ENCODE results near the gene RILP. TPM values are rescaled to one million over a fixed set of nuclear protein-coding genes. Genes with fewer than 3 reads are reported as not detected.

Gene RILP
- total and polyA plus RNA-seq, 10 of the 15 experiments (the other 5 are each of a cell fraction or from before 2014, with no cell fraction given): 0.60 to 6.1 (median 3.3) TPM; not detected in 1

GRCh38 chr17:1683459-1683858 lies 33.8 kb upstream of the RILP start (continued):
- TF ChIP-seq, protein P1, sequence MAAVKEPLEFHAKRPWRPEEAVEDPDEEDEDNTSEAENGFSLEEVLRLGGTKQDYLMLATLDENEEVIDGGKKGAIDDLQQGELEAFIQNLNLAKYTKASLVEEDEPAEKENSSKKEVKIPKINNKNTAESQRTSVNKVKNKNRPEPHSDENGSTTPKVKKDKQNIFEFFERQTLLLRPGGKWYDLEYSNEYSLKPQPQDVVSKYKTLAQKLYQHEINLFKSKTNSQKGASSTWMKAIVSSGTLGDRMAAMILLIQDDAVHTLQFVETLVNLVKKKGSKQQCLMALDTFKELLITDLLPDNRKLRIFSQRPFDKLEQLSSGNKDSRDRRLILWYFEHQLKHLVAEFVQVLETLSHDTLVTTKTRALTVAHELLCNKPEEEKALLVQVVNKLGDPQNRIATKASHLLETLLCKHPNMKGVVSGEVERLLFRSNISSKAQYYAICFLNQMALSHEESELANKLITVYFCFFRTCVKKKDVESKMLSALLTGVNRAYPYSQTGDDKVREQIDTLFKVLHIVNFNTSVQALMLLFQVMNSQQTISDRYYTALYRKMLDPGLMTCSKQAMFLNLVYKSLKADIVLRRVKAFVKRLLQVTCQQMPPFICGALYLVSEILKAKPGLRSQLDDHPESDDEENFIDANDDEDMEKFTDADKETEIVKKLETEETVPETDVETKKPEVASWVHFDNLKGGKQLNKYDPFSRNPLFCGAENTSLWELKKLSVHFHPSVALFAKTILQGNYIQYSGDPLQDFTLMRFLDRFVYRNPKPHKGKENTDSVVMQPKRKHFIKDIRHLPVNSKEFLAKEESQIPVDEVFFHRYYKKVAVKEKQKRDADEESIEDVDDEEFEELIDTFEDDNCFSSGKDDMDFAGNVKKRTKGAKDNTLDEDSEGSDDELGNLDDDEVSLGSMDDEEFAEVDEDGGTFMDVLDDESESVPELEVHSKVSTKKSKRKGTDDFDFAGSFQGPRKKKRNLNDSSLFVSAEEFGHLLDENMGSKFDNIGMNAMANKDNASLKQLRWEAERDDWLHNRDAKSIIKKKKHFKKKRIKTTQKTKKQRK (IDR thresholded peaks at IDR 0.05; ENCODE audit: low read depth, low read length): no peak
- no peak for TF ChIP-seq NR2F1 (conservative IDR thresholded peaks at IDR 0.05)
- TF ChIP-seq FOS (IDR thresholded peaks at IDR 0.05; ENCODE audit: borderline replicate concordance, extremely low read depth, insufficient read length): no peak
- no peak for TF ChIP-seq PAX5 (IDR thresholded peaks at IDR 0.05; ENCODE audit: borderline replicate concordance, low read depth, low read length)
- TF ChIP-seq, protein P2, sequence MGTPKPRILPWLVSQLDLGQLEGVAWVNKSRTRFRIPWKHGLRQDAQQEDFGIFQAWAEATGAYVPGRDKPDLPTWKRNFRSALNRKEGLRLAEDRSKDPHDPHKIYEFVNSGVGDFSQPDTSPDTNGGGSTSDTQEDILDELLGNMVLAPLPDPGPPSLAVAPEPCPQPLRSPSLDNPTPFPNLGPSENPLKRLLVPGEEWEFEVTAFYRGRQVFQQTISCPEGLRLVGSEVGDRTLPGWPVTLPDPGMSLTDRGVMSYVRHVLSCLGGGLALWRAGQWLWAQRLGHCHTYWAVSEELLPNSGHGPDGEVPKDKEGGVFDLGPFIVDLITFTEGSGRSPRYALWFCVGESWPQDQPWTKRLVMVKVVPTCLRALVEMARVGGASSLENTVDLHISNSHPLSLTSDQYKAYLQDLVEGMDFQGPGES (IDR thresholded peaks at IDR 0.05): no peak
- no peak for TF ChIP-seq STAT1 (conservative IDR thresholded peaks at IDR 0.05)
- TF ChIP-seq CBX3 (IDR thresholded peaks at IDR 0.05; ENCODE audit: borderline replicate concordance, low read depth): no peak
- no peak for TF ChIP-seq HSF1 (IDR thresholded peaks at IDR 0.05; ENCODE audit: low read depth, low read length)
- no peak for TF ChIP-seq BCL11A (IDR thresholded peaks at IDR 0.05; ENCODE audit: low read depth, low read length)
- no peak for TF ChIP-seq BMI1 (IDR thresholded peaks at IDR 0.05; ENCODE audit: borderline replicate concordance)

All from GM12878 (cell line).